CD4-positive, alpha-beta T cell treated with Interleukin-2 at 100 ng/mL for 4 hours (primary cell): Measurements from ENCODE around the gene TMPRSS15.
"Not testable (repeated sequence)": the region's sequence is repeated elsewhere in the genome, so short reads cannot be mapped to it uniquely, and the experiment has no call there.

ENCODE experiments used
- DNase-seq: peaks from one replicate; pipeline ENCODE4 v3.0.0-alpha.2; 2020; ENCODE audit warnings: low spot score

Gene TMPRSS15

GRCh38 chr21:18403735-18404450, at the start of gene TMPRSS15:
TSS of gene TMPRSS15 (minus strand) at chr21:18403785. CDS start at chr21:18403622, 163 bp downstream.
- DNase-seq, result no peak

- DNase-seq, result no peak
Measured at GRCh38 chr21:18451670-18452069, 48.1 kb upstream of the TMPRSS15 start.

GRCh38 chr21:18449605-18450550, 46.3 kb upstream of the TMPRSS15 start:
- DNase-seq, result no peak

- DNase-seq, result no peak
Measured at GRCh38 chr21:18443701-18444100, 40.1 kb upstream of the TMPRSS15 start.

- no peak for DNase-seq
Measured at GRCh38 chr21:18443085-18443484, 39.5 kb upstream of the TMPRSS15 start.

GRCh38 chr21:18430341-18430740, 26.8 kb upstream of the TMPRSS15 start:
- no peak for DNase-seq

GRCh38 chr21:18424276-18424675, 20.7 kb upstream of the TMPRSS15 start:
- no peak for DNase-seq

- DNase-seq, result no peak
Measured at GRCh38 chr21:18417141-18417790, 13.7 kb upstream of the TMPRSS15 start.

GRCh38 chr21:18411565-18411964, 8.0 kb upstream of the TMPRSS15 start:
- DNase-seq, result no peak

- no peak for DNase-seq
Measured at GRCh38 chr21:18409579-18409978, 6.0 kb upstream of the TMPRSS15 start.

- no peak for DNase-seq
Measured at GRCh38 chr21:18398843-18399242, 4.7 kb downstream of the TMPRSS15 start.

GRCh38 chr21:18387994-18388393, 15.6 kb downstream of the TMPRSS15 start:
- DNase-seq, result no peak

- no peak for DNase-seq
Measured at GRCh38 chr21:18384771-18385170, 18.8 kb downstream of the TMPRSS15 start.

- not testable (repeated sequence) for DNase-seq
Measured at GRCh38 chr21:18382934-18383619, 20.5 kb downstream of the TMPRSS15 start.

GRCh38 chr21:18382141-18382540, 21.4 kb downstream of the TMPRSS15 start:
- no peak for DNase-seq

- no peak for DNase-seq
Measured at GRCh38 chr21:18373606-18374005, 30.0 kb downstream of the TMPRSS15 start.

GRCh38 chr21:18370301-18370700, 33.3 kb downstream of the TMPRSS15 start:
- no peak for DNase-seq

GRCh38 chr21:18369115-18369514, 34.5 kb downstream of the TMPRSS15 start:
- no peak for DNase-seq

- no peak for DNase-seq
Measured at GRCh38 chr21:18368205-18368604, 35.4 kb downstream of the TMPRSS15 start.

- no peak for DNase-seq
Measured at GRCh38 chr21:18356801-18357200, 46.8 kb downstream of the TMPRSS15 start.

- no peak for DNase-seq
Measured at GRCh38 chr21:18354947-18355346, 48.6 kb downstream of the TMPRSS15 start.

- no peak for DNase-seq
Measured at GRCh38 chr21:18350216-18350615, 53.4 kb downstream of the TMPRSS15 start.
